ENCODE measurements around the gene CYP4B1. TPM values are rescaled to one million over a fixed set of nuclear protein-coding genes. Genes with fewer than 3 reads are reported as not detected.

CYP4B1 gene
- total RNA-seq, 1 donor from 2014 or later, result 243 TPM

DNA sequence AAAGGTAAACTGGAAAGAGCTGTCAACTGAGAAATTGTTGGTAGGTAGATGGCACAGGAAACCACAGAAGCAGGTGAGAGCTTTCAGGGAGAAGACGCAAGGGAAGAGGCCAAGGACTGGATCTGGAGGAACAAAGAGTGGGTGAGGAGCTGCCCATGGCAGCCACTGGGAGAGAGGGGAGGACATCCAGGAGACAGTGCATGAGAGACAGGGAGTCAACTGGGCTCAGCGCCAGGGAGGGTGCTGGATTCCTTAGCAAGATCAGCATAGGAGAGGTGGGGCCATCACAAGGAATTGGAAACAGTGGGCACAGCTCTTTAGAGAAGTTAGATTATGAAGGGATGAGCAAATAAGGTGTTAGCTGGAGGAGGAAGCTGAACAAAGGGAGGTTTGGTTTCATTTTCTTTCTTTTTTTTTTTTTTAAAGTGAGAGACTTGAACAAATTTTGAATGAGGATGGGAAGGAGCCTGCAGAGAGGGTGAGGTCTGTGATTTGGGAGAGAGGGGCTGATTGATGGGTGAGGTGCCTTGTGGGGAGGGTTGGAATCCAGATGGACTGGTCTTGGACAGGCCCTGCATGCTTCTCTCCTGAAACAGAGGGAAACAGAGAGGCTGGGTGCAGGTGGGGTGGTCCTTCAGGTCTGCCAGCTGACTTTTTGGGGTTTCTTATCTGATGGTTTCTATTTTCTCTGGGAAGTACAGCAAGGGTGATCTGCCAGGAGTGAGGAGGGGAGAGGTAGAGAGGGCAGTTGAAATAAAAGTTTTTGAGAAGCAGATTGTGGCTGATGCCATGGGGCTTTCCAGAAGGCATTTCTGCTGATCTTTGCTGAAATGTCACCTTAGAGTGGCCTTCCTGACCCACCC, 5.4 kb downstream of the CYP4B1 start:
- no peak for DNase-seq (ENCODE audit: low spot score in 2 of 2)
- Histone ChIP-seq H3K27ac (peak overlapping the region in 1 of 2 donors; percentile 76), H3K4me1 (no peaks in the 10 kb centered on the region), H3K27me3 (no peaks in the 10 kb centered on the region), H3K9me3 (peaks cover 0 to 2% of the 10 kb centered on the region in 2 donors), H3K4me3 (no peak overlapping the region), H3K36me3 (no peaks in the 10 kb centered on the region)
- TF ChIP-seq, protein P1, sequence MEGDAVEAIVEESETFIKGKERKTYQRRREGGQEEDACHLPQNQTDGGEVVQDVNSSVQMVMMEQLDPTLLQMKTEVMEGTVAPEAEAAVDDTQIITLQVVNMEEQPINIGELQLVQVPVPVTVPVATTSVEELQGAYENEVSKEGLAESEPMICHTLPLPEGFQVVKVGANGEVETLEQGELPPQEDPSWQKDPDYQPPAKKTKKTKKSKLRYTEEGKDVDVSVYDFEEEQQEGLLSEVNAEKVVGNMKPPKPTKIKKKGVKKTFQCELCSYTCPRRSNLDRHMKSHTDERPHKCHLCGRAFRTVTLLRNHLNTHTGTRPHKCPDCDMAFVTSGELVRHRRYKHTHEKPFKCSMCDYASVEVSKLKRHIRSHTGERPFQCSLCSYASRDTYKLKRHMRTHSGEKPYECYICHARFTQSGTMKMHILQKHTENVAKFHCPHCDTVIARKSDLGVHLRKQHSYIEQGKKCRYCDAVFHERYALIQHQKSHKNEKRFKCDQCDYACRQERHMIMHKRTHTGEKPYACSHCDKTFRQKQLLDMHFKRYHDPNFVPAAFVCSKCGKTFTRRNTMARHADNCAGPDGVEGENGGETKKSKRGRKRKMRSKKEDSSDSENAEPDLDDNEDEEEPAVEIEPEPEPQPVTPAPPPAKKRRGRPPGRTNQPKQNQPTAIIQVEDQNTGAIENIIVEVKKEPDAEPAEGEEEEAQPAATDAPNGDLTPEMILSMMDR (IDR thresholded peaks at IDR 0.05), result no peak
- intact Hi-C loops (cut with DNase I), result no loop called here

DNA sequence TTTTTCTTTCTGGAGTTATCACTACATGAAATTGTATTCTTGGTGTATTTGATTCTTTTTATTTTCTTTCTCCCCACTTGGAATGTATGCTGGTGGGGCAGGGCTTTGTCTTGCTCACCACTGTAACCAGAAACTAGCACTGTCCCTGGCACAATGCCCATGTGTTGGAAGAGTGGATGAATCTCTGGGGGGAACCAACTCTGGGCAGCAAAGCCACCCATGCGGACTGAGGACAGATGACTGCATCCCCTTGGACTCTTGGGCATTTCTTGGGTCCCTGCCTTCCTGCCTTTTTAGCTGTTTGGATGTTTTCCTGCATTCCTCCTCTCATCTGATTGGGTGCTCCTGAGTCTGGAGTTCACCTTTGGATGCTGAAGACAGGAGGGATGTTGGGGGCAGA, 6.1 kb downstream of the CYP4B1 start:
- DNase-seq (ENCODE audit: low spot score in 2 of 2), result no peak
- Histone ChIP-seq H3K27ac (peak overlapping the region in 1 of 2 donors; percentile 76), H3K9me3 (peaks cover 0 to 8% of the 10 kb centered on the region in 2 donors), H3K36me3 (no peaks in the 10 kb centered on the region), H3K27me3 (no peaks in the 10 kb centered on the region), H3K4me3 (no peak overlapping the region), H3K4me1 (no peaks in the 10 kb centered on the region)
- intact Hi-C loops (cut with DNase I), result no loop called here
- TF ChIP-seq, protein P1 (IDR thresholded peaks at IDR 0.05), result no peak

DNA sequence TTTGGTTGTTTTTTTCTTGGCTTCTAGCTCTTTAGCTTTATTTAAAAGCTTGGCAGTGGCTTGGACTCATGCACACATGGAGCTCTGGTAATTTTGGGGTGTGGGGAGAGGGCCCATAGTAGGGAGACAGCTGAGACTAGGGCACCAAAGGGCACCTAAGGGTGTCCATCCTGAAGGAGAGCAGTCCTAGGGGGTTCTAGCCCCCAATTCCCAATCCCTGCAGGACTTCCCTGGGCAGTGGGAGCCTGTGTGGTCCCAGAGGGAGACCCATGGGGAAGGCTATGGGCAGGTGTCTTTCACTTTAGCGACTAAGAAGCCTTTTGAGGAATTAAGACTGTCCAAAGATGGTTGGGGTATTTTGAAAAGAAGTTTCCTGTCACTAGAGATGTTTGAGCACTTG, 6.9 kb downstream of the CYP4B1 start:
- intact Hi-C loops (cut with DNase I), result no loop called here
- peaks cover 0 to 8% of the 10 kb centered on the region in 2 donors for H3K9me3 ChIP-seq
- H3K27ac ChIP-seq, result peak overlapping the region; percentile 15 to 76
- H3K36me3 ChIP-seq, result no peaks in the 10 kb centered on the region
- H3K4me1 ChIP-seq, result no peaks in the 10 kb centered on the region
- TF ChIP-seq, protein P1 (IDR thresholded peaks at IDR 0.05), result no peak
- no peak for DNase-seq (ENCODE audit: low spot score in 2 of 2)
- H3K4me3 ChIP-seq, result no peak overlapping the region
- no peaks in the 10 kb centered on the region for H3K27me3 ChIP-seq

DNA sequence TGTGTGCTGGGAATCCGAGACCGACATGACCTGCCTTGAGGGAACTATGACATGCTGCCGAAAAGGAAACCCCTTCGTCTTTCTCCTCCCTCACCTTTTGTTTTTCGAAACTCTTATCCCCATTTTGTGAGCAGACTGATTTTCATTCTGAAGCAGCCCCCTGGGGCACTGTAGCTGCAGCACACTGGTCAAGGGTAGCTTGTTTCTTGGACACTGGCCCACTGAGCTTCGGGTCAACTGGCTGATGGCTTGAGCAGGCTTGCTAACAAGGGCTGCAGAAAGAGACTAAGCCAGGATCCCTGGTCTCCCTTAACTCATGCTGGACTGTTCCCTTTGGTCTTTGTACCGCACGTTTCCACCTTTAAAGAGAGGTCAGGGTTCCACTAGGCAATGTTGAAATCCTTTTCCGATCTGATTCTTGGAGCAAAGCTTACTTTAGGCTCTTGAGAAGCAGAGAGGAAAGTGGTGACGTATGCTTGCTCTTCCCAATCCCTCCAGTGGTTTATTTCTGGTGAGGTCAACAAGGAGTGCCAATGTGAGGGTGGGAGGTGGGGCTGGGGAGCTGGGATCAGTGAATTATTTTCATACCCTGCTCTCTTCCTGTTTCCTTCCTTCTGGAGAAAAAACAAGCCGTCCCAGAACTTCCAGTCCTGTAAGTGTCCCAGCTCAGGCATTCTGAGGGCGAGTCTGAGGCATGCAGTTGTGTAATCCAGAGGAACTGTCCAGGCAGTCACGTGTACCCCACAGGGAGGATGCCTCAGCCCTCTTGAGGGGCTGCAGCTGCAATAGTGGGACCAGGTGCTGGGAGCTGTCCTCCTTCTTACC, 7.6 kb downstream of the CYP4B1 start:
- intact Hi-C loops (cut with DNase I), result no loop called here
- H3K36me3 ChIP-seq, result no peaks in the 10 kb centered on the region
- H3K9me3 ChIP-seq, result peaks cover 0 to 8% of the 10 kb centered on the region in 2 donors
- no peaks in the 10 kb centered on the region for H3K27me3 ChIP-seq
- peak in 1 of 2 donors; percentile 80 for DNase-seq (ENCODE audit: low spot score in 2 of 2)
- no peak overlapping the region for H3K4me3 ChIP-seq
- H3K4me1 ChIP-seq, result no peaks in the 10 kb centered on the region
- peak overlapping the region in 1 of 2 donors; percentile 76 for H3K27ac ChIP-seq
- TF ChIP-seq, protein P1 (IDR thresholded peaks at IDR 0.05), result no peak

DNA sequence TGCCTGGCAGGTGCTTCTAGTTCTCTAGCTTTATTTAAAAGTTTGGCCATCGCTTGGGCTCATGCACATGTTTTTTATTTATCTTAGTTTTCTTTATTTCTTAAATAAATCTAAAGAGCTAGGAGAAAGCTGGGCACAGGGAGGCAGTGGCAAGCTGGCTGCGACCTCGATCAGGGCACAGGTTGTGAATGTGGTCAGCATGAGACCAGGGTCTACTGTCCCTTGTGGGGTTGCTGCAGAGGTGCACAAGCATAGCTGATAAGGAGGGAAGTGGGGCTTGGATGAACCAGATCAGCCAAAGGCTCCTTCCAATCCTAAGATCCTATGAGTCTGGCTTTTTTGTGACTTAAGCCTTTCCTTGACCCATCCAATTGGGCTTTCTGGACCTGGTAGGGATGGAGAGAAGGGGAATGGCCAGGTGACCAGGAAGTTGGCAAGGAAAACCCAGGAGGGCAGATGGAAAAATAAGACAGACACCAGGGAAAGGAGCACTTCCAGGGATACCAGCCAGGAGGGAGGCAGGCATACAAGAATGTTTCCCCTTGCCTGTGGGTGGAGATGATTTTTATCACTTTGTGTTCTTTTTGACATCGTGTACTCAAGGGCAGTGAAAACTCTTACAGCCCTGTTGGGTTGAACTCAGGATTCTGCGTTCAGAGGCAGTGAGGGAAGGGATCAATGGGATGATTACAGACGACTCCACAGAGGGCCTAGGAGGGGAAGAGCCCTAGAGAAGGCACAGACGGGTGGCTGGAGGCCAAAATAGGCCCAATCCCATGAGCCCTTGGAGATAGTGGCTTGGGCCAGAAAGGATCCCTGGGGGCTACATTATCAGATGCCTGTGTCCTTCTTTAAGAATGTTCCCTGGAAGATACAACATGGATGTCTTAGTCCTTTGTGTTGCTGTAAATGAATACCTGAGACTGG, 8.5 kb downstream of the CYP4B1 start:
- Histone ChIP-seq H3K9me3 (peaks cover 0 to 8% of the 10 kb centered on the region in 2 donors), H3K27ac (peak overlapping the region; percentile 32 to 62), H3K27me3 (no peaks in the 10 kb centered on the region), H3K4me1 (no peaks in the 10 kb centered on the region), H3K36me3 (no peaks in the 10 kb centered on the region), H3K4me3 (no peak overlapping the region)
- intact Hi-C loops (cut with DNase I), result no loop called here
- TF ChIP-seq, protein P1 (IDR thresholded peaks at IDR 0.05), result no peak
- no peak for DNase-seq (ENCODE audit: low spot score in 2 of 2)

All from ascending aorta (tissue), 2 donors.